Muscle of back (tissue), 13 donors: ENCODE data around the gene NMB. TPM values are rescaled to one million over a fixed set of nuclear protein-coding genes. Genes with fewer than 3 reads are reported as not detected.
"Not testable (repeated sequence)": the region's sequence is repeated elsewhere in the genome, so short reads cannot be mapped to it uniquely, and the experiment has no call there.

Experiments
- DNase-seq, 3 donors: peaks; one replicate each; pipeline versions ENCODE4 v3.0.0 to v3.0.0-alpha.2; 2013
- long read RNA-seq, 9 donors: transcript quantifications; one replicate each; lab custom pipeline, GENCODE V29; 2026
- polyA plus RNA-seq, 10 donors: library from polyadenylated mRNA; unstranded; fragments of 120-200 nt; gene quantifications; one replicate each; pipeline ENCODE4 v1.2.1, GENCODE V29; 2013; ENCODE audit not compliant: insufficient read length in 10 of 10

The NMB gene, protein sequence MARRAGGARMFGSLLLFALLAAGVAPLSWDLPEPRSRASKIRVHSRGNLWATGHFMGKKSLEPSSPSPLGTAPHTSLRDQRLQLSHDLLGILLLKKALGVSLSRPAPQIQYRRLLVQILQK
- polyA plus RNA-seq, result 1 to 10 TPM in 9 of 10 donors, under 1 TPM in 1; 0.93 to 2.4 (median 1.5) TPM
- long read RNA-seq, donor 1, partial matches to known transcripts, result 0 of 1 reads
- long read RNA-seq, donor 1, other reads (novel, unspliced or antisense), result 0 of 1 reads
- long read RNA-seq, donor 2, partial matches to known transcripts, result 0 of 2 reads
- long read RNA-seq, donor 2, other reads (novel, unspliced or antisense), result 0 of 2 reads
- long read RNA-seq, donor 3, result 0 reads
- long read RNA-seq, donor 4, result 0 reads
- long read RNA-seq, donor 5, result 0 reads
- long read RNA-seq, donor 6, result 0 reads
- long read RNA-seq, donor 7, result 0 reads
- long read RNA-seq, donor 8, result 0 reads
- long read RNA-seq, donor 9, result 0 reads

DNA sequence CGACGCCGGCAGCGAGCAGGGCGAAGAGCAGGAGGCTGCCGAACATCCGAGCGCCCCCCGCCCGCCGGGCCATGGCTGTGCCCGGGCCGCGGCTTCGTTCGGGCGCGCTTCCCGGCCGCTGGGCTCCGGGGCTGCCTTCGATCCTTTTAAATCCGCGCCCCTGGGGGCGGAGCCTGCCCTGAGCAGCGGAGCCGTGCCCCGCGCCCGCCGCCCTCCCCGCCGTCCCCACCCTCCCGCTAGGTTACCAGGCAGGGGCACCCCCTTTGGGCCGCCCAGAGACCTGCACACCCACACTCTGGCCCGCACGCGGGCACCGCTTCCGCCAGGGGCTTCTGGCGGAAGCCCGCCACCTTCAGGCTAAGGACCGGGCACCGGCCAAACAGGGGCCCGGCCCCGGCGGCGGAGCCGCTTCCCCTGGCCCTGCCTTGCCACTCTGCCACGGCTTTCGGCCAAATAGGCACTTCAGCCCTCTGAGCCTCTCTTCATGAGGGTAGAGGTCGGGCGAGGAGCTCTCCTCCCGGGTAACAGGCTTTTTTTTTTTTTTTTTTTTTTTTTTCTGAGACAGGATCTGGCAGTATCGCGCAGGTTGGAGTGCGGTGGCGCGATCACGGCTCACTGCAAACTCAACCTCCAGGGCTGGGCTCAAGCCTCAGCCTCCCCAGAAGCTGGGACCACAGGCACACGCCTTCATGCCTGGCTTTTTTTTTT, at the start of gene NMB:
Gene NMB, minus strand, starts transcription at position 120 of the 708 bp plus-strand sequence. Its CDS starts 47 bp downstream, at position 73.
- DNase-seq, result peak; percentile 63 to 85 (median 74)

DNA sequence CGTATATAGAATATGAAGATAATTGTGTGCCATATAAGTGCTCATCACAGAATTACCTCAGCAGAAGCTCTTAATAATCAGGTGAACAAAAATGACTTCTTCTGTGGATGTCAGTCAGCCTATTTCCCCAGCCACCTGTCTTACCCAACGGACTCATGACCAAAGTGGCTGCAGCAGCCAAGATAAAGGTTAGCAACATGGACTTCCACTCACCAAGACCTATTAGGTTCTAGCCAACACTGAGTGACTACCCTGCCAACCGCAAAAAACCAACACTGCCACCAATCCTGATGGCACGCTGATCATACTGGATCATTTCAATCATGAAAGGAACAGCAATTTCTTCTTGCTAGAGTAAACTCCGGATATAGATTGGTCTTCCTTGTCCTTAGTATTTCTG, 45.8 kb upstream of the NMB start:
- DNase-seq, result no peak

DNA sequence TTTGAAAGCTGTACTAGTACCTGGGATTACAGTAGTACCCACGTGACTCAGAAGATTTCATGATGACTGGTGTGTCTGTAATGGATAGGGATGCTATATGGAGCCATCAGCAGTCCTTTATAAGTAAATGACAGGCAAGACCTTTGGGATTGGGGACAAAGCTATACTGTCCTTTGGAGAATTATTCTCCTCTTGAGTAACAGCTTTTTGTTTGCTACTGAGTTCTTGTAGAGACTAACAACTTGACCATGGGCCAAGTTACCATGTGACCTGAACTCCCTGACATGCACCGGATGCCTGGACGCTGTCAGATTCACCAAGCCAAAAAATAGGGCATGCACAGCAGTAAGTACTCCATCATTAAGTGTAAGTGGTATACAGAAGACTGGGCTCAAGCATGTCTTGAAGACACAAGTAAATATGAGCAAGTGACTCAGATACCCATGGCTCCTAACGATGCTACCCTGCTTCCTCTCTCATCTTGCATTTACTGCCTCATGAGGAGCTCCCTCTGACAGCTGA, 45.0 kb upstream of the NMB start:
- DNase-seq, result peak in 2 of 3 donors; percentile 17 to 42

DNA sequence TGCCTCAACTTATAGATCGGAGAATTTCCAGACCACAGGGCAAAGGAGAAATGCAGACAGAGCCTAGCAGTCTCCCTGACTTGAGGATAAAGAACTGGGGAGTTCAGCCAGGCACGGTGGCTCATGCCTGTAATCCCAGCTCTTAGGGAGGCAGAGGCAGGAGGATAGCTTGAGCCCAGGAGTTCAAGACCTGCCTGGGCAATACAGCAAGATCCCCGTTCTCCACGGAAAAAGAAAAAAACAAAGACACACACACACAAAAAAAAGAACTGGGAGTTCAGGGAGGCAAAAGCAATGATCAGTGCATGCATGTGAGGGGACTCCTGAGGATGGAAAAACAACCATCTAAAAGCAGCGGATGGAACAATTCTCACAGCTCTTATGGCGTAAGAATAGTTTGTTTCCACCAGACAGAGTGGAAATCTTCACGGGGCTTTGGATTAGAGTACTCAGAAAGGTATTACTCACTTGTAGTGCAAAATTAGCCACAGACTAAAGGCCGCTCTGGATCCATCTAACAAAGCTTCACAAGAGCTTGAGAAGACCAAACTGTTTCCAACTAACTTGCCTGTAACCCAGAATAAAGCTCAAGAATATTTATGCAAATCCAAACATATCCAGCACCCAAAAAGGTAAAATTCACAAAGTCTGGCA, 41.7 kb upstream of the NMB start:
- DNase-seq, result no peak

DNA sequence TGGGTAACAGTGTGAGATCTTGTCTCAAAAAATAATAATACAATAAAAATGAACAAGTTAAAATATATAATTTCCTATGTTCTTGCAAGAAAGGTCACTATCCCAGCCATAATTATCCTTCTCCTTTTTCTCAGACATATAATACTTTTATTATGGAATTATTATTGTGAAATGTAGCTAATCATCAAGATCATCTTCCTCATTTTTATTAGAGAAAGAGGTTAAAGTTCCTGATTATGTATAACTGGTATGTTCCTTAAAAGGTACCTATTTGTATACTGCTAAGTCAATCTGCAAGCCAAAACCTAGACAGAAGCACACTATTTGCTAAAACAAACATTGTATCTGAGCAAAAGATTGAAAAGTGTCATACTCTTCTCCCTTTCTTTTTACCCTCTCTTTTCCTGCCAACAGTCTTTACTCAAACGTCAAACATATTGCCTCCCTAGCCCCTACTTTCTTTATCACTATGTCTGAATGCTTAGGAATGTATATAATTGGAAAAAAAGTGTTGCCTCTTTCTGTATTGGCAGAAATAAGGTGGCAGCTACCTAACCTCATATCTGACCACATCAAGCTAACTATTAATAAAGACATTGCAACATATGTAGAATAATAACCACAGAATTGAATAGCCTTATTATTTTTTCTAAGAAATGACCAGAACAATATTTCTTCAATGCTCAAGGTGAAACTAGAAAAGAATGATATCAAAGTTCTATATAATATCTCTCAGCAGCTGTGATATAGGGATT, 39.4 kb upstream of the NMB start:
- no peak for DNase-seq

DNA sequence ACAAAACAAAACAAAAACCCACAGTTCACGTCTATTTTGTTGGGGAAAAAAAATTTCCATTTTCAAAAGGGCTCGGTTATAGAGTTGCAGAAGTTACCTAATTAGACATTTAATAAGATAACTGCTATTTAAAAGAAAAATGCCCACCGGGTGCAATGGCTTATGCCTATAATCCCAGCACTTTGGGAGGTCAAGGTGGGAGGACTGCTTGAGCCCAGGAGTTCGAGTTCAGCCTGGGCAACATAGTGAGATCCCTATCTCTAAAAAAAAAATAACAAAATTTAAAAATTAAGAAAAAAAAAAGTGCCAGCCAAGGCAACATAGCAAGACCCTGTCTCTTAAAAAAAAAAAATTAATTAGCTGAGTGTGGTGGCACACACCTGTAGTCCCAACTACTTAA, 38.8 kb upstream of the NMB start:
- no peak for DNase-seq

DNA sequence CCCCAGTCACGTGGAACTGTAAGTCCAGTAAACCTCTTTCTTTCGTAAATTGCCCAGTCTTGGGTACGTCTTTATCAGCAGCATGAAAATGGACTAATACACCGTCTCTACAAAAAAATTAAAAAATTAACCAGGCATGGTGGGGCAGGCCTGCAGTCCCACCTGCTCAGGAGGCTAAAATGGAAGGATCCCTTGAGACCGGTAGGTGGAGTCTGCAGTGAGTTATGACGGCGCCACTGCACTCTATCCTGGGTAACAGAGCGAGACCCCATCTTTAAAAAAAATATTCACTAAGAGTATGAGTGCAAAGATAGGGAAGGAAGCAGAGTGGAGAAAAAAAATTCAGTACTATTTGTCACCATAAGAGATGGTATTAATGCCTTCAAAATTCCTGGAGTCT, 32.3 kb upstream of the NMB start:
- DNase-seq, result no peak

DNA sequence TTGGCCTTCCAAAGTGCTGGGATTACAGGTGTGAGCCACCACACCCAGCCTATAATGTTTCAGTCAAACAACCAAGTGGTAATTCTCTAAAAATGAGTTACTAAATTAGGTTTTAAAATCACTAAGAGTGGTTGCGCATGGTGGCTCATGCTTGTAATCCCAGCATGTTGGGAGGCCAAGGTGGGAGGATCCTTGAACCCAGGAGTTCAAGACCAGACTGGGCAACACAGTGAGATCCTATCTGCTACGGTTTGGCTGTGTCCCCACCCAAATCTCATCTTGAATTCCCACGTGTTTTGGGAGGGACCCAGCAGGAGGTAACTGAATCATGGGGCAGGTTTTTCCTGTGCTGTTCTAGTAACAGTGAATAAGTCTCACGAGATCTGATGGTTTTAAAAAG, 31.9 kb upstream of the NMB start:
- no peak for DNase-seq

DNA sequence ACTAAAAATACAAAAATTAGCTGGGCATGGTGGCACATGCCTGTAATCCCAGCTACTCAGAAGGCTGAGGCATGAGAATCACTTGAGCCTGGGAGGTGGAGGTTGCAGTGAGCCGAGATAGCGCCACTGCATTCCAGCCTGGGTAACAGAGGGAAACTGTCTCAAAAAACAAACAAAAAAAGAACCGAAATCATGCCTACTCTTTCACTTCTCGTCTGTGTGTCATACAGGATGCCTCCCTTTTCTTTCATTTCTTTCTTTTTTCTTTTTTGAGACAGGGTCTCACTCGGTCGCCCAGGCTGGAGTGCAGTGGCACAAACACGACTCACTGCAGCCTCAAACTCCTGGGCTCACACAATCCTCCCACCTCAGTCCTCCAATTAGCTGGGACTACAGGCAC, 28.4 kb upstream of the NMB start:
- DNase-seq, result not testable (repeated sequence)

DNA sequence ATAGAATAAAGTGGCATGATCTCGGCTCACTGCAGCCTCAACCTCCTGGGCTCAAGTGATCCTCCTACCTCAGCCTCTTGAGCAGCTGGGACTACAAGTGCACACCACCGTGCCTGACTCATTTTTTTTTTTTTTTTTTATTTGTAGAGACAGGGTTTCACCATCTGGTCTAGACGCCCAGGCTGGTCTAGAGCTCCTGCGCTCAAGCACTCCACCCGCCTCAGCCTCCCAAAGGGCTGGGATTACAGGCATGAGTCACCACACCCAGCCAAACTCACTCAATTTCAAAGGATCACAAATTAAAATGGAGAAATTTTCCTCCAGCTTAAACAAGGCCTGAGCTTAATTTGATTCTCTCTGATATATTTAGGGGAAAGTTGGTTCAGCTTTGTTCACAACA, 27.3 kb upstream of the NMB start:
- DNase-seq, result peak in 1 of 3 donors; percentile 25

DNA sequence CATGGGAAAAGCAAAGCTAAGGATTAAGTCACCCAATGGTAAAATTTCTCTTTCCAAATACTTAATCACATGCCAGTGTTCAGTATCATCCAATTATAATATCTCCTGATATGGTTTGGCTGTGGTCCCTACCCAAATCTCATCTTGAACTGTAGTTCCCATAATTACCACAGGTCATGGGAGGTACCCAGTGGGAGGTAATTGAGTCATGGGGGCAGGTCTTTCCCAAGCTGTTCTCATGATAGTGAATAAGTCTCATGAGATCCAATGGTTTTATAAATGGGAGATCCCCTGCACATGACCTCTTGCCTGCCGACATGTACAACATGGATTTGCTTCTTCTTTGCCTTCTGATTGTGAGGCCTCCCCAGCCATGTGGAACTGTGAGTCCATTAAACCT, 26.1 kb upstream of the NMB start:
- DNase-seq, result no peak

DNA sequence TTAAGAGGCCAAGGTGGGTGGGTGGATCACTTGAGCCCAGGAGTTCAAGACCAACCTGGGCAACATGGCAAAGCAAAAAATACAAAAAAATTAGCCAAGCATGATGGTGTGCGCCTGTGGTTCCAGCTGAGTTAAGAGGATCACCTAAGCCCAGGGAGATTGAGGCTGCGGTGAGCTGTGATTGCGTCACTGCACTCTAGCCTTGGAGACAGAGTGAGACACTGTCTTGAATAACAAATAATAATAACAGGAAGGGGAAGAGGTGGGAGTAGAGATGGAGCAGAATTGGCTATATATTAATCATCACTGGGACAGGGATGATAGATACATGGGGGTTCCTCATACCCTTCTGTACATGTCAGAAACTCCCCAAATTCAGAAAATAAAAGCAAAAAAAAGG, 23.8 kb upstream of the NMB start:
- DNase-seq, result no peak

DNA sequence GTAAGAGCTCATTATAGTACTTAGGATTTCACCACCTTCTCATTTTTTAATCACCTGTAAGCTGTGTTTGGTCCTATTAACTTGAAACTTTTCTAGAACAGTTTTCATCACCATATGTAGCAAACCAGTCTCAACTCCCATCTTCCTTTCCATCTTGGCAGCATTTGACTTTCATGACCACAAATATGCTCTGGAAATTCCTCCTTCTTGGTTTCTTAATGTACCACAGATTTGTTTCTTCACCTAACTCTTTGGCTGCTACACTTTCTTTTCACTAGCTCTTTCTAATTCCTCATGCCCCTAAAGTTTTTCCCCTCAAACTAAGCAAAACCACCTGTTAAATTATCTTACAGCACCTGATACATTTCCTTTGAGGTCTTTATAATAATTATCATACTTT, 13.2 kb upstream of the NMB start:
- DNase-seq, result peak in 1 of 3 donors; percentile 41

DNA sequence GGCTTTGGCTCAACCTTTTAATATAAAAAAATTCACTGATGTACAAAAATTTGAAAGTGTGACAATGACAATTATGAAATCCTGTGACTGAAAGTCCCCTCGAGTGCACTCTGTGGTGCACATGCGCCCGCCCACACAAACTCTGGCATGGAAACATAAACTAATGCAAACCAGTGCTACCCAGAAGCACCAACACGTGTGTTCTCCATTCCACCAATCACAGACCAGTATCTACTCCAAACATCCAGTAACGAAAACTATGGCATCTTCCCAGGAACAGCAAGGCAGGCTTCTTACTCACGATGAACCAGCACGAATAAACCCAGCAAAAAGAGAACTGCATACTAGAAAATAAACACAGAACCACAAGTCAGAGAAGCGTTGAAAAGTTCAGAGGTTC, 11.7 kb upstream of the NMB start:
- no peak for DNase-seq

DNA sequence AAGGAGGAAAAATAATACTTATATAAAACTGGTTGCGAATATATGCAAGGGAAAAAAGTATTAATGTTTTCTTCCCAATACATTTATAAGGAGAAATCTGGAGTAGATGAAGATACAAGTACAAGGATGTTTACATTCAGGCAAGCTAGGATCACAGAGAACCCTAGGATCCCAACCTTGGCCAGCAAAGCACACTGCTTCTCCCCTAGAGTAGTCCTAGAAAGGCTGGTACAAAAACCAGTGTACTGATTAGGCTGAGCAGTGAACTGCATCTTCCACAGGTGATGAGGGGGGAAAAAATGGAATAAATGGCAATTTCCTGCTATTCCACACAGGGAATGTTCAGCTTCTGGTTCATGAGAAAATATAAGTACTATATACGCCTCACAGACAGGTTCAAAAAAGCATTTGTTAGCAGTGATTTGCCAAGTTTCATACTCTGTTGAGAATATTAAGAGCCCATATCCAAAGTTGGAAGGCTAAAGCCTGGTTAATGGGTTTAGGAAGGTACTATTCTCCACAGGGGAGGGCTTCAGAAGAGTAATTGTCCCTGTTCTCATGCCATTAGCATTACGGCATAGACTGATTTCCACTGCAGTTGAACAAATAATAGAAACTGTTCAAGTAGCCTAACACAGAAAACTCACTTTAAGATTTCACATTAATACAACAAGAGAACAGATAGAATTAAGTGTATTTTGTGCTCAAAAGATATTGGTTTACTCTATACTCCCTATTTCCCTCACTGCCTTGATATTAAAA, 10.4 kb upstream of the NMB start:
- DNase-seq, result no peak

DNA sequence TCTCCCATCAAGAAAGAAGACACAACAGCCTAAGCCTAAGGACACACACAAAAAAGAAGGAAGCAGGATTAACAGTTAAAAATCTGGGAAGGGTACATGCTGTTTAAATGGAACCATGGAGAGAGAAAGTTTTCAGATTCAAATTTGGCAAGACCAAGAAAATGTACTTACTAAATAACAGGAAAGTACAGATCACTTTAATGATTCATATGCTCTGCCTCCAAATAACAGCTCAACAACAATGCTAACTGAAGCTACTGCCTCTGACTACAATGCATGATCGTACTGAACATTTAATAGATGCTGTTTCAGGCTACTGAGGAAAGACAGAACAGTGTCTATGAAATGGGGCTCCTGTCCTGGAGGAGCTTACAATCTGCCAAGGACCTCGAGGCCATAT, 8.4 kb upstream of the NMB start:
- no peak for DNase-seq

DNA sequence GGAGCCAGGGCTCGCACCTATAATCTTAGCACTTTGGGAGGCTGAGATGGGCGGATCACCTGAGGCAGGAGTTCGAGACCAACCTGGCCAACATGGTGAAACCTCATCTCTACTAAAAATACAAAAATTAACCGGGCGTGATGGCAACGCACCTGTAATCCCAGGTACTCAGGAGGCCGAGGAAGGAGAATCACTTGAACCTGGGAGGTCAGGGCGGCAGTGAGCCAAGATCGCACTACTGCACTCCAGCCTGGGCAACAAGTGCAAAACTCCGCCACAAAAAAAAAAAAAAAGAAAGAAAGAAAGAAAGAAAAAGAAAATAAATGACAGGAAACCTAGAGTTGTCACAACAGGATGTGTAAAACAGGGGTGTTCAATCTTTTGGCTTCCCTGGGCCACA, 3.0 kb upstream of the NMB start:
- no peak for DNase-seq

DNA sequence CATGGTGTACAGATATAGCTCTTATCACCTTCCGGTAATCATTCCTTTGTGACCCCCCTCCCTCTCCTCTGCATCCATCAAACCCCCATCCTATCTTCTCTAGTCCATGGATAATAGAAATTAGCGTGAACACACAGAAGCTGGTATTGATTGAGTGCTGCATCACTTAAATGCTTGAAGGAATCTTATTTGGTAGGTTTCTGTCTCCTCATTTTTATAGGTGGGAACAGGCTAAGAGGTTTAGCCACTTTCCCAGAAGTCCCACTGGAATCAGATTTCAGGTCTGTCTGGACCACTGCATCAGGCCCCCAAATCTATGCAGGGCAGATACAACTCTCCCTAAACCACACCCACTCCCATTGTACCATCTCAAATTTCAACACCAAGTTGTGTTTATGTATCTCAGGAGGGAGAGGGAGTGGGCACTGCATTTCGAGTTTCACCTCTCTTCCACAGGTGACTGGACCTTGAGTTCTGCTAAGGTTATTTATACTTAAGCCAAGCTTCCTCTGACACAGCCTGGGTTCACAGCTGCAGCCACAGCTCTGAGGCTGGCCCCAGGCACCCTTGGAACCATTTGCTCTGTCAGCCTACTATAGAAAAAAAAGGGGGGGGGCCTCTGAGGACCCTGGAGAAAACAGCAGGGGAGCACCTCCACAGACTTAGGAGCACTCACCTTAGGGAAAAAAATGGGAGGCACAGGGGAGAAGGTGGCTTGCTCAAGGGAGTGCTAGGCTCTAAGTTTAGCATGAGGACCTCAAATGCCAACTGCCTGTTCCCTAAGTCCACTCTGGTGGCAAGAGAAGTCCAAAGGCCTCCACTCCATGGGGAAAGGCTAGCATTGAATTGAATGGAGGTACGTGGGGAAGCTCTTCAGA, 2.1 kb upstream of the NMB start:
- DNase-seq, result no peak

DNA sequence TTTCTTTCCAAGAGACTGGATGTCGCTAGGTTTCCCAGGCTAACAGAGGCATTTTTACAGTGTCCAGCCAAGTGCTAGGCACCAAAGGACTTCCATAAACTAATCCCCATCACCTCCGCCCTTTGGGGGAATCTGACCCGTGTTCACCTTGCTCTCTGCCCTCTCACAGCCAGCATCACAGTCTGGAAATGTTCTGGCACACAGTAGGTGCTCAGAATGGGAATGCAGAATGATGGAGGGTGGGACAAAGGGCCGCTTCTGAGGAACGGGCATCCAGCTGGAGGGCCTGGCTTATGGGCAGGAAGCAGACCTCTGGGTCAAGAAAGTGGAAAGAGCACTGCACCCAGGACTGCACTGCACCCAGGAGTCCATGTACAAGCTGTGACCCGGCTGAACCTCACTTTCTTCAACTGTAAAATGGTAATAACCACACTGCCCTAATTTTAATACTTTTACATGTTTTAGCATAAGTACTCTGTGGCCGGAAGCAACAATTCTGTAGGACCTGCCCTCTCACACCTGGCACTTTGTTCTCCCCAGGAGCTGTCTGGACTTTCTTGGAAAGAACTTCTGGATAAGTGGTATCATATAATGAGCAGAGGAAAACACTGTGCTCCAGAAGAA, 901 bp upstream of the NMB start:
- no peak for DNase-seq

DNA sequence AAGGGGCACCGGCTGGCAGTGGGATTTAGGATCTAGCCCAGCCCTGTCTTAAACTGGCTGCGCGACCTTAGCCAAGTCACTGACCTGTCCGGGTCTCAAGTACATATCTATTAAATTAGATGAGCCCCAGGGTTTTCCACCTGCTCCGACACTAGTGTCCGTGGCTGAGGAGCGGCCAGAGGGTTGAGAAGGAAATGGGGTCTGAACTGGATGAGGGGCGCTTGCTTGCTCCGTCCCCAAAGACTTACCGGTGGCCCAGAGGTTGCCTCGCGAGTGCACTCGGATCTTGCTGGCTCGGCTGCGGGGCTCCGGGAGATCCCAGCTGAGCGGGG, 285 bp downstream of the NMB start:
- DNase-seq, result no peak
